GM19395 (cell line): ENCODE measurements around the gene NT5C2.
"Not testable (repeated sequence)": the region's sequence is repeated elsewhere in the genome, so short reads cannot be mapped to it uniquely, and the experiment has no call there.

Source experiments
- ATAC-seq: cut with Tn5 transposase; IDR thresholded peaks from one replicate; pipeline ENCODE4 v1.9.1; 2021; ENCODE audit warnings: mild to moderate bottlenecking, moderate library complexity; ENCODE audit not compliant: unreplicated experiment

The NT5C2 gene

GRCh38 chr10:103166523-103166922, 26.5 kb downstream of the NT5C2 start:
- ATAC-seq = no peak

GRCh38 chr10:103163766-103164403, 29.2 kb downstream of the NT5C2 start:
- ATAC-seq = not testable (repeated sequence)

GRCh38 chr10:103157246-103157645, 35.8 kb downstream of the NT5C2 start:
- ATAC-seq = no peak

GRCh38 chr10:103155471-103156085, 37.5 kb downstream of the NT5C2 start:
- ATAC-seq = no peak

- ATAC-seq = no peak
Observed at GRCh38 chr10:103154521-103155299, 38.4 kb downstream of the NT5C2 start.

GRCh38 chr10:103153302-103154197, 39.5 kb downstream of the NT5C2 start:
- ATAC-seq = no peak

GRCh38 chr10:103149991-103150622, 43.0 kb downstream of the NT5C2 start:
- ATAC-seq = no peak

- no peak for ATAC-seq
Observed at GRCh38 chr10:103147645-103148044, 45.4 kb downstream of the NT5C2 start.

- no peak for ATAC-seq
Observed at GRCh38 chr10:103145860-103146466, 47.1 kb downstream of the NT5C2 start.

GRCh38 chr10:103145046-103145445, 48.0 kb downstream of the NT5C2 start:
- ATAC-seq = no peak

- ATAC-seq = no peak
Observed at GRCh38 chr10:103144041-103144440, 49.0 kb downstream of the NT5C2 start.

- ATAC-seq = not testable (repeated sequence)
Observed at GRCh38 chr10:103143641-103144040, 49.4 kb downstream of the NT5C2 start.

GRCh38 chr10:103141950-103142349, 51.1 kb downstream of the NT5C2 start:
- no peak for ATAC-seq

GRCh38 chr10:103140469-103140868, 52.6 kb downstream of the NT5C2 start:
- no peak for ATAC-seq

GRCh38 chr10:103139803-103140202, 53.3 kb downstream of the NT5C2 start:
- ATAC-seq = no peak

GRCh38 chr10:103135168-103135567, 57.9 kb downstream of the NT5C2 start:
- not testable (repeated sequence) for ATAC-seq

- no peak for ATAC-seq
Observed at GRCh38 chr10:103130910-103131309, 62.2 kb downstream of the NT5C2 start.

- ATAC-seq = not testable (repeated sequence)
Observed at GRCh38 chr10:103130180-103130579, 62.9 kb downstream of the NT5C2 start.

- no peak for ATAC-seq
Observed at GRCh38 chr10:103127241-103127640, 65.8 kb downstream of the NT5C2 start.
